HEK293 (cell line): ENCODE measurements around the gene KRTAP5-9.

Experiments used
- CTCF ChIA-PET: fragments of 350-600 bp; formaldehyde crosslinking; extraction: SDS; loops from one replicate; lab custom pipeline; 2021; ENCODE audit warnings: antibody characterized with exemption; lab: Yijun Ruan, JAX
- POLR2A ChIA-PET: fragments of 300-600 bp; formaldehyde crosslinking; extraction: SDS; loops from one replicate; lab custom pipeline; 2020; ENCODE audit warnings: antibody characterized with exemption, inconsistent platforms; lab: Yijun Ruan, JAX
- H3K27ac ChIP-seq: fragments of 200-500 bp; sonication (Bioruptor generic); 2 replicates; pipeline ENCODE4 v1.5.1; 2014; ENCODE audit warnings: low read depth, low read length, control low read depth, inconsistent platforms; ENCODE audit errors: extremely low read depth
- H3K36me3 ChIP-seq, 2 experiments: fragments of 200-500 bp in 1 of 2; sonication (Bioruptor generic) in 1 of 2; 1 replicate in 1 of 2; 2 replicates in 1 of 2; pipeline ENCODE4 v1.5.1; 2014 to 2017; ENCODE audit warnings: inconsistent platforms in 2 of 2, low read length in 2 of 2; ENCODE audit not compliant: control insufficient read depth in 2 of 2, insufficient read depth in 1 of 2
- H3K4me1 ChIP-seq: fragments of 200-500 bp; sonication (Bioruptor generic); 2 replicates; pipeline ENCODE4 v1.5.1; 2014; ENCODE audit warnings: mild to moderate bottlenecking, low read length, inconsistent platforms; ENCODE audit not compliant: control insufficient read depth, insufficient read depth
- H3K4me3 ChIP-seq: 2 replicates; pipeline ENCODE4 v1.5.1; 2011; ENCODE audit warnings: low read depth, mild to moderate bottlenecking, control low read depth, low read length, moderate library complexity
- H3K9me3 ChIP-seq: fragments of 200-500 bp; sonication (Bioruptor generic); 2 replicates; pipeline ENCODE4 v1.5.1; 2014; ENCODE audit warnings: low read depth, low read length, inconsistent platforms; ENCODE audit not compliant: control insufficient read depth, insufficient read depth
- FEZF1 ChIP-seq: fragments of 450-650 bp; formaldehyde crosslinking; IDR thresholded peaks from 2 replicates; pipeline ENCODE4 v1.5.1; 2016; ENCODE audit warnings: missing biosample characterization, missing genetic modification characterization
- GFI1B ChIP-seq: fragments of 450-650 bp; formaldehyde crosslinking; IDR thresholded peaks from 2 replicates; pipeline ENCODE4 v1.5.1; 2016; ENCODE audit warnings: missing biosample characterization, missing genetic modification characterization
- MEIS1 ChIP-seq: sonication (generic); formaldehyde crosslinking; IDR thresholded peaks from 2 replicates; pipeline ENCODE4 v1.8.1; 2022; ENCODE audit warnings: missing genetic modification reagents, mild to moderate bottlenecking, borderline replicate concordance
- SCRT1 ChIP-seq: fragments of 450-650 bp; formaldehyde crosslinking; IDR thresholded peaks from 2 replicates; pipeline ENCODE4 v1.5.1; 2016; ENCODE audit warnings: missing biosample characterization, missing genetic modification characterization, borderline replicate concordance
- ZBTB7A ChIP-seq: fragments of 450-650 bp; formaldehyde crosslinking; IDR thresholded peaks from 2 replicates; pipeline ENCODE4 v1.5.1; 2016; ENCODE audit warnings: low read depth, missing biosample characterization, missing genetic modification characterization
- ZFP41 ChIP-seq: fragments of 450-650 bp; formaldehyde crosslinking; IDR thresholded peaks from 2 replicates; pipeline ENCODE4 v1.5.1; 2016; ENCODE audit warnings: missing biosample characterization, missing genetic modification characterization, borderline replicate concordance
- ZNF114 ChIP-seq: fragments of 450-650 bp; formaldehyde crosslinking; IDR thresholded peaks from 2 replicates; pipeline ENCODE4 v1.5.0; 2017; ENCODE audit warnings: missing biosample characterization, missing genetic modification characterization
- ZNF133 ChIP-seq: fragments of 450-650 bp; formaldehyde crosslinking; IDR thresholded peaks from 2 replicates; pipeline ENCODE4 v1.5.1; 2016; ENCODE audit warnings: missing biosample characterization, missing genetic modification characterization
- ZNF140 ChIP-seq: fragments of 450-650 bp; formaldehyde crosslinking; IDR thresholded peaks from 2 replicates; pipeline ENCODE4 v1.5.1; 2016; ENCODE audit warnings: missing biosample characterization, missing genetic modification characterization
- ZNF146 ChIP-seq: fragments of 450-650 bp; formaldehyde crosslinking; IDR thresholded peaks from 2 replicates; pipeline ENCODE4 v1.5.1; 2016; ENCODE audit warnings: missing biosample characterization, missing genetic modification characterization
- ZNF174 ChIP-seq: fragments of 450-650 bp; formaldehyde crosslinking; IDR thresholded peaks from 2 replicates; pipeline ENCODE4 v1.5.0; 2017; ENCODE audit warnings: missing biosample characterization, mild to moderate bottlenecking, missing genetic modification characterization
- ZNF184 ChIP-seq: fragments of 450-650 bp; IDR thresholded peaks from 2 replicates; pipeline ENCODE4 v1.5.1; 2018; ENCODE audit warnings: missing biosample characterization, mild to moderate bottlenecking, missing genetic modification characterization
- ZNF19 ChIP-seq: fragments of 450-650 bp; formaldehyde crosslinking; IDR thresholded peaks from 2 replicates; pipeline ENCODE4; 2016; ENCODE audit warnings: missing biosample characterization, missing genetic modification characterization, low read depth
- ZNF248 ChIP-seq: fragments of 450-650 bp; formaldehyde crosslinking; IDR thresholded peaks from 2 replicates; pipeline ENCODE4 v1.5.1; 2017; ENCODE audit warnings: missing biosample characterization, missing genetic modification characterization
- ZNF335 ChIP-seq: fragments of 450-650 bp; formaldehyde crosslinking; conservative IDR thresholded peaks from 2 replicates; pipeline ENCODE4 v1.5.1; 2016; ENCODE audit warnings: missing biosample characterization, missing genetic modification characterization
- ZNF350 ChIP-seq: fragments of 450-650 bp; formaldehyde crosslinking; IDR thresholded peaks from 2 replicates; pipeline ENCODE4 v1.5.0; 2017; ENCODE audit warnings: missing biosample characterization, mild to moderate bottlenecking, missing genetic modification characterization
- ZNF473 ChIP-seq: fragments of 450-650 bp; formaldehyde crosslinking; IDR thresholded peaks from 2 replicates; pipeline ENCODE4 v1.5.1; 2017; ENCODE audit warnings: missing biosample characterization, missing genetic modification characterization
- ZNF510 ChIP-seq: fragments of 450-650 bp; formaldehyde crosslinking; IDR thresholded peaks from 2 replicates; pipeline ENCODE4 v1.5.1; 2018; ENCODE audit warnings: mild to moderate bottlenecking, missing genetic modification characterization, missing biosample characterization; ENCODE audit not compliant: insufficient replicate concordance
- ZNF600 ChIP-seq: fragments of 450-650 bp; formaldehyde crosslinking; IDR thresholded peaks from 2 replicates; pipeline ENCODE4 v1.5.1; 2016; ENCODE audit warnings: missing biosample characterization, missing genetic modification characterization
- ZNF621 ChIP-seq: fragments of 450-650 bp; formaldehyde crosslinking; IDR thresholded peaks from 2 replicates; pipeline ENCODE4 v1.5.1; 2017; ENCODE audit warnings: missing biosample characterization, missing genetic modification characterization
- ZNF654 ChIP-seq: fragments of 450-650 bp; formaldehyde crosslinking; IDR thresholded peaks from 2 replicates; pipeline ENCODE4 v1.5.1; 2016; ENCODE audit warnings: low read depth, missing biosample characterization, missing genetic modification characterization
- ZNF768 ChIP-seq: fragments of 450-650 bp; formaldehyde crosslinking; IDR thresholded peaks from 2 replicates; pipeline ENCODE4 v1.5.1; 2018; ENCODE audit warnings: missing biosample characterization, mild to moderate bottlenecking, missing genetic modification characterization
- TF ChIP-seq, protein P1 (sequence below): fragments of 450-650 bp; formaldehyde crosslinking; IDR thresholded peaks from 2 replicates; pipeline ENCODE4 v1.5.1; 2016; ENCODE audit warnings: missing biosample characterization, missing genetic modification characterization
- TF ChIP-seq, protein P2 (sequence below): fragments of 450-650 bp; formaldehyde crosslinking; IDR thresholded peaks from 2 replicates; pipeline ENCODE4 v1.5.1; 2016; ENCODE audit warnings: missing biosample characterization, missing genetic modification characterization
- TF ChIP-seq, protein P3 (sequence below): fragments of 450-650 bp; formaldehyde crosslinking; IDR thresholded peaks from 2 replicates; pipeline ENCODE4 v1.5.1; 2016; ENCODE audit warnings: missing biosample characterization, missing genetic modification characterization

KRTAP5-9 gene

DNA sequence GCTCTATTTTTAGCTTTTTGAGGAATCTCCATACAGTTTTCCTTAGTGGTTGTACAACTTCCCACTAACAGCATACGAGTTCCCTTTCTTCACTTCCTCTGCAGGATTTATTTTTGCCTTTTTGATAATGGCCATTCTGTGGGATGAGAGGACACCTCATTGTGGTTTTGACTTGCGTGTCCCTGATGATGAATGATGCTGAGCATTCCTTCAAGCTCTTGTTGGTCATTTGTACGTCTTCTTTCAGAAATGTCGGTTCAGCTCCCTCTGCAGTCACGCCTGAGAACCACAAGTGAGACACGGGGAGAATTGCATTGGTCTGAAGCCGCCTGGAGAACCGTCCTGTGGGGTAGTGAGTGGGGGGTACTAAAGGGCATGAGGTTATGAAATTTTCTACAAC lies 15.2 kb downstream of the KRTAP5-9 start:
- TF ChIP-seq FEZF1 (peak; percentile 50), ZNF335 (tag by site-specific recombination) (no peak), ZNF654 (0 out of 2 replicates have a peak, but pooled peaks have one; percentile 14), ZBTB7A (tag by site-specific recombination) (no peak), ZNF600 (no peak)
- TF ChIP-seq, protein P1, sequence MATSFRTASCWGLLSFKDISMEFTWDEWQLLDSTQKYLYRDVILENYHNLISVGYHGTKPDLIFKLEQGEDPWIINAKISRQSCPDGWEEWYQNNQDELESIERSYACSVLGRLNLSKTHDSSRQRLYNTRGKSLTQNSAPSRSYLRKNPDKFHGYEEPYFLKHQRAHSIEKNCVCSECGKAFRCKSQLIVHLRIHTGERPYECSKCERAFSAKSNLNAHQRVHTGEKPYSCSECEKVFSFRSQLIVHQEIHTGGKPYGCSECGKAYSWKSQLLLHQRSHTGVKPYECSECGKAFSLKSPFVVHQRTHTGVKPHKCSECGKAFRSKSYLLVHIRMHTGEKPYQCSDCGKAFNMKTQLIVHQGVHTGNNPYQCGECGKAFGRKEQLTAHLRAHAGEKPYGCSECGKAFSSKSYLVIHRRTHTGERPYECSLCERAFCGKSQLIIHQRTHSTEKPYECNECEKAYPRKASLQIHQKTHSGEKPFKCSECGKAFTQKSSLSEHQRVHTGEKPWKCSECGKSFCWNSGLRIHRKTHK, result no peak
- no peaks in the 10 kb centered on the region for H3K9me3 ChIP-seq
- no peaks in the 10 kb centered on the region for H3K36me3 ChIP-seq
- H3K27ac ChIP-seq, result no peak overlapping the region
- no peak overlapping the region for H3K4me3 ChIP-seq
- ChIA-PET POLR2A (interaction anchor here (1.3 kb wide), 1 partner anchor 8 kb away, joined by 3 read pairs; no protein-coding TSS in a partner anchor), CTCF (interaction anchor here (0.6 to 1.0 kb wide), 5 partner anchors 9 to 620 kb away, joined by 3 to 5 read pairs (median 4); no protein-coding TSS in a partner anchor)
- no peaks in the 10 kb centered on the region for H3K4me1 ChIP-seq

DNA sequence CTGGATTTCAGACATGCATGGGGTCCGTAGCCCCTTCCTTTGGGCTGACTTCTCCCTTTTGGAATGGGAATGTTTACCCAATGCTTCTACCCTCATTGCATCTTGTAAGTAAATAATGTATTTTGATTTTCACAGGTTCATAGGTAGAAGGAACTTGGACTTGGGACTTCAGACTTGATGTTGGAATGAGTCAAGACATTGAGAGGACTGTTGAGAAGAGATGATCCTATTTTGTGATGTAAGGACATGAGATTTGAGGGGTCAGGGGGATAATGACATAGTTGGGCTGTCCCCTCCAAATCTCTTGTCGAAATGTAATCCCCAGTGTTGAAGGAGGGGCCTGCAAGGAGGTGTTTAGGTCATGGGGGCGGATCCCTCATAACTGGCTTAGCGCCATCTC lies 16.2 kb downstream of the KRTAP5-9 start:
- CTCF ChIA-PET, result interaction anchor here (0.6 kb wide), 1 partner anchor 10 kb away, joined by 3 read pairs; no protein-coding TSS in a partner anchor
- Histone ChIP-seq H3K4me3 (no peak overlapping the region), H3K27ac (no peak overlapping the region), H3K4me1 (no peaks in the 10 kb centered on the region), H3K36me3 (no peaks in the 10 kb centered on the region), H3K9me3 (no peaks in the 10 kb centered on the region)
- no peak for TF ChIP-seq ZNF768 (tag by site-specific recombination)
- TF ChIP-seq, protein P2, sequence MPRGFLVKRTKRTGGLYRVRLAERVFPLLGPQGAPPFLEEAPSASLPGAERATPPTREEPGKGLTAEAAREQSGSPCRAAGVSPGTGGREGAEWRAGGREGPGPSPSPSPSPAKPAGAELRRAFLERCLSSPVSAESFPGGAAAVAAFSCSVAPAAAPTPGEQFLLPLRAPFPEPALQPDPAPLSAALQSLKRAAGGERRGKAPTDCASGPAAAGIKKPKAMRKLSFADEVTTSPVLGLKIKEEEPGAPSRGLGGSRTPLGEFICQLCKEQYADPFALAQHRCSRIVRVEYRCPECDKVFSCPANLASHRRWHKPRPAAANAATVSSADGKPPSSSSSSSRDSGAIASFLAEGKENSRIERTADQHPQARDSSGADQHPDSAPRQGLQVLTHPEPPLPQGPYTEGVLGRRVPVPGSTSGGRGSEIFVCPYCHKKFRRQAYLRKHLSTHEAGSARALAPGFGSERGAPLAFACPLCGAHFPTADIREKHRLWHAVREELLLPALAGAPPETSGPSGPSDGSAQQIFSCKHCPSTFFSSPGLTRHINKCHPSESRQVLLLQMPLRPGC, result no peak
- TF ChIP-seq MEIS1 (CRISPR knock-in tag), result no peak
- TF ChIP-seq, protein P3, sequence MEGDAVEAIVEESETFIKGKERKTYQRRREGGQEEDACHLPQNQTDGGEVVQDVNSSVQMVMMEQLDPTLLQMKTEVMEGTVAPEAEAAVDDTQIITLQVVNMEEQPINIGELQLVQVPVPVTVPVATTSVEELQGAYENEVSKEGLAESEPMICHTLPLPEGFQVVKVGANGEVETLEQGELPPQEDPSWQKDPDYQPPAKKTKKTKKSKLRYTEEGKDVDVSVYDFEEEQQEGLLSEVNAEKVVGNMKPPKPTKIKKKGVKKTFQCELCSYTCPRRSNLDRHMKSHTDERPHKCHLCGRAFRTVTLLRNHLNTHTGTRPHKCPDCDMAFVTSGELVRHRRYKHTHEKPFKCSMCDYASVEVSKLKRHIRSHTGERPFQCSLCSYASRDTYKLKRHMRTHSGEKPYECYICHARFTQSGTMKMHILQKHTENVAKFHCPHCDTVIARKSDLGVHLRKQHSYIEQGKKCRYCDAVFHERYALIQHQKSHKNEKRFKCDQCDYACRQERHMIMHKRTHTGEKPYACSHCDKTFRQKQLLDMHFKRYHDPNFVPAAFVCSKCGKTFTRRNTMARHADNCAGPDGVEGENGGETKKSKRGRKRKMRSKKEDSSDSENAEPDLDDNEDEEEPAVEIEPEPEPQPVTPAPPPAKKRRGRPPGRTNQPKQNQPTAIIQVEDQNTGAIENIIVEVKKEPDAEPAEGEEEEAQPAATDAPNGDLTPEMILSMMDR, result no peak
- TF ChIP-seq ZNF19 (tag by site-specific recombination), result no peak
- no peak for TF ChIP-seq ZNF248 (tag by site-specific recombination)
- TF ChIP-seq, all 188 proteins: peak for 0
- POLR2A ChIA-PET, result interaction anchor here (1.3 kb wide), 1 partner anchor 7 kb away, joined by 3 read pairs; no protein-coding TSS in a partner anchor

DNA sequence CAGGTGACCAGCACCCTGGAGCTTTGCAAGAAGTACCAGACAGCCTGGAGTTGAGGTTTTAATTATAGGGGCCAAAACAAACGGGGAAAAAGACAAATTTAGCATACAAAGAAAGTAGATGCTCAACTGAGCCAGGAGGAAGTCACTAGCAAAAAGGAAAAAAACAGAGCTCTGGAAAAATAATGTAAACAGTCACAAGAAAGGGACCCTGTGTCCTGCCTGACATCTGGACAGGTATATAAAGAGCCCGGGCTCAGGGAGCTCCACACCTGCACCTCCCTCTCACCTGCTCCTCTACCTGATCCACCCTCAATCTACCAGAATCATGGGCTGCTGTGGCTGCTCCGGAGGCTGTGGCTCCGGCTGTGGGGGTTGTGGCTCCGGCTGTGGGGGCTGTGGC lies 17.0 kb downstream of the KRTAP5-9 start, which contains the start of gene KRTAP5-10:
TSS of gene KRTAP5-10 (plus strand) at position 301 of the 400 bp plus-strand sequence. CDS start at position 326, 25 bp downstream.
- no peaks in the 10 kb centered on the region for H3K4me1 ChIP-seq
- TF ChIP-seq ZNF473 (tag by site-specific recombination) (no peak), SCRT1 (tag by site-specific recombination) (no peak), ZNF114 (tag by site-specific recombination) (no peak), ZNF174 (tag by site-specific recombination) (no peak), ZNF140 (tag by site-specific recombination) (no peak), ZNF621 (tag by site-specific recombination) (no peak), ZNF510 (tag by site-specific recombination) (no peak), FEZF1 (no peak), GFI1B (tag by site-specific recombination) (no peak), ZNF184 (tag by site-specific recombination) (no peak), ZFP41 (tag by site-specific recombination) (no peak), ZNF146 (tag by site-specific recombination) (no peak), ZNF350 (no peak), ZNF133 (tag by site-specific recombination) (no peak)
- no peaks in the 10 kb centered on the region for H3K36me3 ChIP-seq
- no peak within 1 kb of the TSS for H3K4me3 ChIP-seq
- no peaks in the 10 kb centered on the region for H3K9me3 ChIP-seq
- H3K27ac ChIP-seq, result no peak within 1 kb of the TSS
- ChIA-PET CTCF (no interaction called here), POLR2A (no interaction called here)
